Mesendoderm (in vitro differentiated cells): Measurements from ENCODE around the gene KMT2D.

ENCODE experiments used
- DNase-seq: peaks from one replicate; pipeline ENCODE4 v3.0.0; 2013
- H2AK5ac ChIP-seq: 2 replicates; pipeline ENCODE4 v1.6.1; 2013; ENCODE audit warnings: low read length, inconsistent platforms
- H2BK120ac ChIP-seq: 2 replicates; pipeline ENCODE4 v1.6.1; 2013; ENCODE audit warnings: low read depth, mild to moderate bottlenecking, low read length, moderate library complexity, mixed read lengths
- H2BK15ac ChIP-seq: replicated peaks from 2 replicates; pipeline ENCODE4 v1.6.1; 2013; ENCODE audit warnings: low read depth, mild to moderate bottlenecking, moderate library complexity
- H2BK5ac ChIP-seq: 2 replicates; pipeline ENCODE4 v1.6.1; 2013; ENCODE audit warnings: low read length, inconsistent platforms
- H3K18ac ChIP-seq: 2 replicates; pipeline ENCODE4 v1.6.1; 2013; ENCODE audit warnings: mild to moderate bottlenecking, low read length, mixed read lengths
- H3K23ac ChIP-seq: one replicate; pipeline ENCODE4 v1.6.1; 2013; ENCODE audit warnings: low read length
- H3K27ac ChIP-seq: 2 replicates; pipeline ENCODE4 v1.5.1; 2013; ENCODE audit warnings: low read depth, mild to moderate bottlenecking, inconsistent platforms, low read length, moderate library complexity
- H3K27me3 ChIP-seq: 2 replicates; pipeline ENCODE4 v1.6.1; 2013; ENCODE audit warnings: low read length, control low read depth, mild to moderate bottlenecking, inconsistent platforms; ENCODE audit not compliant: insufficient read depth, poor library complexity
- H3K36me3 ChIP-seq: 2 replicates; pipeline ENCODE4 v1.6.1; 2013; ENCODE audit warnings: low read length, inconsistent platforms; ENCODE audit not compliant: control insufficient read depth, insufficient read depth
- H3K4ac ChIP-seq: one replicate; pipeline ENCODE4 v1.6.1; 2013; ENCODE audit warnings: low read depth, mild to moderate bottlenecking, low read length, moderate library complexity
- H3K4me1 ChIP-seq: 2 replicates; pipeline ENCODE4 v1.6.1; 2013; ENCODE audit warnings: low read depth, low read length, inconsistent platforms; ENCODE audit not compliant: control insufficient read depth
- H3K4me2 ChIP-seq: 2 replicates; pipeline ENCODE4 v1.6.1; 2013; ENCODE audit warnings: low read length
- H3K4me3 ChIP-seq: 2 replicates; pipeline ENCODE4 v1.5.1; 2013; ENCODE audit warnings: mild to moderate bottlenecking, low read length
- H3K56ac ChIP-seq: one replicate; pipeline ENCODE4 v1.6.1; 2013; ENCODE audit warnings: low read length
- H3K79me1 ChIP-seq: 2 replicates; pipeline ENCODE4 v1.6.1; 2013; ENCODE audit warnings: low read length, inconsistent platforms
- H3K79me2 ChIP-seq: 2 replicates; pipeline ENCODE4 v1.6.1; 2013; ENCODE audit warnings: mild to moderate bottlenecking, low read length; ENCODE audit not compliant: control insufficient read depth, insufficient read depth
- H3K9ac ChIP-seq: 2 replicates; pipeline ENCODE4 v1.6.1; 2013; ENCODE audit warnings: low read length, inconsistent platforms
- H4K5ac ChIP-seq: one replicate; pipeline ENCODE4 v1.6.1; 2013; ENCODE audit warnings: low read length
- H4K8ac ChIP-seq: one replicate; pipeline ENCODE4 v1.6.1; 2013; ENCODE audit warnings: low read depth, mild to moderate bottlenecking, control low read depth, low read length, moderate library complexity
- WGBS: extraction: QIAGEN DNeasy Blood & Tissue Kit; methylation state at CpG from one replicate; pipeline ENCODE4 v1.1.7; 2013; ENCODE audit warnings: low lambda C conversion rate, missing lambda C conversion rate; ENCODE audit not compliant: insufficient coverage; ENCODE audit errors: extremely low coverage; 5-methylcytosine and 5-hydroxymethylcytosine counted together

Gene KMT2D

DNA sequence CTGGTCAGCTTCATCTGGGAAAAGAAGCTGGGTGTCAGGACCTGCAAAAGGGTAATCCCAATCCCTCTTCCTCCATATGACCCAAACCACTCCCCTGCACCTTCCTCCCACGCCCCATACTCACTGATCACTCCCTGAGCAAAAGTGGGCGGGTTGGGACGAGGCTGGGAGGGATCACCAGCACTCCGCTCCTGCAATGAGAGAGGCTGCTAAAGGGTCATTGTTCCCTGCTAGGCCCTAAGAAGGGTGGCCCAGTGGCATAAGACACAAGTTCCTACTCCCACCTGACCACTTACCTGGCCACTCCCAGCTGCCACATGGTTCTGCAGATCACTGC lies 26.3 kb downstream of the KMT2D start:
- H2BK5ac ChIP-seq = no peak overlapping the region
- peaks cover 2% of the 10 kb centered on the region for H3K79me1 ChIP-seq
- H3K23ac ChIP-seq = no peak overlapping the region
- H2BK120ac ChIP-seq = no peak overlapping the region
- WGBS = no CpG with 5 or more reads among the region's 4 CpGs
- no peak overlapping the region for H3K18ac ChIP-seq
- no peak overlapping the region for H4K5ac ChIP-seq
- H3K9ac ChIP-seq = no peak overlapping the region
- no peaks in the 10 kb centered on the region for H3K79me2 ChIP-seq
- H3K4ac ChIP-seq = no peak overlapping the region
- DNase-seq = no peak
- H4K8ac ChIP-seq = no peak overlapping the region
- no peak overlapping the region for H3K56ac ChIP-seq
- H3K4me1 ChIP-seq = no peaks in the 10 kb centered on the region
- H3K27me3 ChIP-seq = no peaks in the 10 kb centered on the region
- no peak overlapping the region for H2AK5ac ChIP-seq
- H3K4me2 ChIP-seq = no peak overlapping the region
- H2BK15ac ChIP-seq = no peak overlapping the region
- H3K27ac ChIP-seq = no peak overlapping the region
- H3K4me3 ChIP-seq = no peak overlapping the region
- peaks cover 34% of the 10 kb centered on the region for H3K36me3 ChIP-seq

DNA sequence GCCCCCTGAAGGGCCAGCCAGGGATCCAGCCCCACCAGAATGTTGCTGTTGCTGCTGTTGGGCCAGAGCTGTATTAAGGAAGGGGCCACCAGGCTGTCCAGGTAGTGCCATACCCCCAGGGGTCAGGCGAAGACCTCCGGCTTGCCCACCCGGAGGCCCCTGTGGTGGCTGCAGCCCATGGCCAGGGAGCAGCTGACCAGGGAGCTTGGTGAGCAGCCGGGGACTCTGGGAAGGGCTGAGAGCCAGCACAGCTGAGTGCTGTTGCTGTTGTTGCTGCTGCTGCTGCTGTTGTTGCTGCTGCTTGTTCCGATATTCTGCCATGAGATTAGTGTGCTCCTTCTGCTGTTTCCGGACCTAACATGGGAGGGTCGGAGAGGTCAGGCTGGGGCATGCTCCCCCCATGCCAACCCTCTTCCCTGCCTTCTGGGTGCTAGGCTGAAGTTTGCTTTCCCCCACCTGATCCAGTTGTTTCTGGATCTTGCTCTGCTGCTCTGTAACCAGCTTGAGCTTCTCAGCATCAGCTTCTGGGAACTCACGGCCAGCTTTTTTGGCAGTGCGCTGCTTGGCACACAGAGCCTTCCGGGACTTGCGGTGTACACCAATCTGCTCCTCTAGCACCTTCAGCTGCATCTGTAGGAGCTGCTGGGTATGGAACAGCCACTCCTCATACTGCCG lies 26.8 kb downstream of the KMT2D start:
- H2BK120ac ChIP-seq = no peak overlapping the region
- no peaks in the 10 kb centered on the region for H3K79me2 ChIP-seq
- H2AK5ac ChIP-seq = no peak overlapping the region
- no peak overlapping the region for H3K4me3 ChIP-seq
- H3K4ac ChIP-seq = no peak overlapping the region
- H3K27ac ChIP-seq = no peak overlapping the region
- H3K9ac ChIP-seq = no peak overlapping the region
- DNase-seq = no peak
- H3K79me1 ChIP-seq = peaks cover 2% of the 10 kb centered on the region
- no peak overlapping the region for H3K56ac ChIP-seq
- H3K36me3 ChIP-seq = peaks cover 32% of the 10 kb centered on the region
- H3K23ac ChIP-seq = no peak overlapping the region
- no peak overlapping the region for H4K5ac ChIP-seq
- no peaks in the 10 kb centered on the region for H3K4me1 ChIP-seq
- H2BK15ac ChIP-seq = no peak overlapping the region
- H3K4me2 ChIP-seq = no peak overlapping the region
- no peaks in the 10 kb centered on the region for H3K27me3 ChIP-seq
- H4K8ac ChIP-seq = no peak overlapping the region
- no peak overlapping the region for H3K18ac ChIP-seq
- H2BK5ac ChIP-seq = no peak overlapping the region
- WGBS = no CpG with 5 or more reads among the region's 12 CpGs

DNA sequence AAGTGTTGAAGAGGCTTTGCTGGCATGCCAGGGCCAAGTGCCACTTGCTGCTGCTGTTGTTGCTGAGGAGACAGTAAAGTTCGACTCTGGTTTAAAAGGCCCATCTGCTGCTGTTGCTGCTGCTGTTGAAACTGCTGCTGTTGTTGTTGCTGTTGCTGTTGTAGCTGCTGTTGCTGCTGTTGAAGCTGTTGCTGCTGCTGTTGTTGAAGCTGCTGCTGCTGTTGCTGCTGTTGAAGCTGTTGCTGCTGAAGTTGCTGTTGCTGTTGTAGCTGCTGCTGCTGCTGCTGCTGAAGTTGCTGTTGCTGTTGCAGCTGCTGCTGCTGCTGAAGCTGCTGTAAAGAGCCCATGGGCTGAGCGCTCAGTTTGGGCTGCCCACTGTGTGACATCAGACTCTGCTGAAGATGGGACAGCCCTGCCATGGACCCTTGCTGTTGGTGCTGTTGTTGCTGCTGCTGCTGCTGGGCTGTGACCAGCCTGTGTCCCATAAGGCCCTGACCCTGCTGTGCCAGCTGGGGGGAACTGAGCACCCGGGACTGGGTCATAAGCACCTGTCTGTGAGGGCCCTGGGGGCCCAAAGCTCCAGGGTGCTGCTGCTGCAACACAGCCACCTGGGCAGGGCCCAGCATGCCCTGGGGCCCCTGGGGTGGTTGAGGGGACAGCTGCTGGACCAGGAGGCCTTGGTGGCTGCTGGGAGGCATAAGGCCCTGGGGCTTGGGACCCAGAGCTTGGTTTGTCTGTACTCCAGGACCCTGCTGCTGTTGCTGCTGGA lies 27.7 kb downstream of the KMT2D start:
- no peak overlapping the region for H4K5ac ChIP-seq
- H2AK5ac ChIP-seq = no peak overlapping the region
- DNase-seq = no peak
- H3K4ac ChIP-seq = no peak overlapping the region
- no peak overlapping the region for H2BK5ac ChIP-seq
- no peak overlapping the region for H2BK120ac ChIP-seq
- no peak overlapping the region for H3K18ac ChIP-seq
- no peak overlapping the region for H3K4me2 ChIP-seq
- H3K79me1 ChIP-seq = peaks cover 2% of the 10 kb centered on the region
- H3K36me3 ChIP-seq = peaks cover 27% of the 10 kb centered on the region
- no peak overlapping the region for H4K8ac ChIP-seq
- H3K27me3 ChIP-seq = no peaks in the 10 kb centered on the region
- no peak overlapping the region for H3K4me3 ChIP-seq
- no peaks in the 10 kb centered on the region for H3K79me2 ChIP-seq
- H3K9ac ChIP-seq = no peak overlapping the region
- H3K56ac ChIP-seq = no peak overlapping the region
- H3K27ac ChIP-seq = no peak overlapping the region
- WGBS = no CpG with 5 or more reads among the region's 3 CpGs
- H3K4me1 ChIP-seq = no peaks in the 10 kb centered on the region
- no peak overlapping the region for H3K23ac ChIP-seq
- H2BK15ac ChIP-seq = no peak overlapping the region

DNA sequence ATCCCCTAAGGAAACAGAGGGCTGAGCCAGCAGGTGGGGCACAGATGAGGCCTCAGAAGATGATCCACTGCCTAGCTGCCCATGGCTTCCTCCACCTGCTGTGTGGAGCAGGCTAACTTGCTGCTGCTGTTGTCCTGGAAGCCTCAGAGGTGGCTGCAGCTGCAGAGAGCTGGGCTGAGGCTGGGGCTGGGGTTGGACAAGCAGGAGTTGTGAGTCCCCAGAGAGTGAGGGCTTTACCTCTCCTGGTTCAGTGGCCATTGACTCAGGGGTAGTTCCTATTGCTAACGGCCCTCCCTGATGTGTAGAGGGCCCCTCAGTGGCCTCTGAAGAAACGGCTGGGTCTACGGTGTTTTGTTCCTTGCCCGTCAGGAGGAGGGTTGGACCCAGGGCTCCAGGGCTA lies 28.3 kb downstream of the KMT2D start:
- Histone ChIP-seq H4K8ac (no peak overlapping the region), H3K9ac (no peak overlapping the region), H3K18ac (no peak overlapping the region), H2BK5ac (no peak overlapping the region), H3K79me2 (no peaks in the 10 kb centered on the region), H2BK120ac (no peak overlapping the region), H3K79me1 (peaks cover 2% of the 10 kb centered on the region), H3K23ac (no peak overlapping the region), H3K27me3 (no peaks in the 10 kb centered on the region), H3K4ac (no peak overlapping the region), H3K27ac (no peak overlapping the region), H3K4me3 (no peak overlapping the region), H3K56ac (no peak overlapping the region), H4K5ac (no peak overlapping the region), H3K4me2 (no peak overlapping the region), H3K36me3 (peaks cover 24% of the 10 kb centered on the region), H3K4me1 (no peaks in the 10 kb centered on the region), H2AK5ac (no peak overlapping the region), H2BK15ac (no peak overlapping the region)
- DNase-seq = no peak
- WGBS = no CpG with 5 or more reads among the region's 4 CpGs

DNA sequence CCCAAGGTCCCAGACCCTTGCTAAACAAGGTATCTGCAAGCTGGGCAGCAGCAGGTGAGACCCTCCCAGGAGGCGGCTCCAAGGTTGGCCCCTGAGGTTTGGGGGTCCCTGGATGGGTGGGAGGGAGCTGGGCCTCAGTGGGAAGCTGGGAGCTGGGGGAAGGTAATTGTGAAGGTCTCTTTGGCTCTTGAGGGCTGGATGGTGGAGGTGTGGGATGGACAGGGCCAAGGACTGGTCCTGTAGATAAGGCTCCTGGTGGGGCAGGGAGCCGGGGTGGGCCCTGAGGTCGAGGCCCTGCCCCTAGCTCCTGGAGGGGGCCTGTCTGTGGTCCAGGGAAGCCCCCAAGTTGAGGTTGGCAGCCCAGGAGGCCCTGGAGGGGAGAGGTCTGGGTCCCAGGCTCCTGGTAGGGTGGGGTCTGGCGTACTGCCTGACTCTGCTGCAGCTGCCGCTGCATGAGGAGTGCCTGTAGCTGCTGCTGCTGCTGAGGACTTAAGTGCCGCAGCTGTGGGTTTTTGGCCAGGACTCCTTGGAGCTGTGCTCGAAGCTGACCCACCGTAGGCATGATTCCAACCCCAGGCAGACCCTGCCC lies 28.9 kb downstream of the KMT2D start:
- H3K4me2 ChIP-seq = no peak overlapping the region
- no peak overlapping the region for H3K27ac ChIP-seq
- H4K8ac ChIP-seq = no peak overlapping the region
- H4K5ac ChIP-seq = no peak overlapping the region
- no peaks in the 10 kb centered on the region for H3K27me3 ChIP-seq
- no peak overlapping the region for H3K23ac ChIP-seq
- H2BK120ac ChIP-seq = no peak overlapping the region
- H2AK5ac ChIP-seq = no peak overlapping the region
- H3K4ac ChIP-seq = no peak overlapping the region
- peaks cover 21% of the 10 kb centered on the region for H3K36me3 ChIP-seq
- H3K18ac ChIP-seq = no peak overlapping the region
- DNase-seq = no peak
- H2BK15ac ChIP-seq = no peak overlapping the region
- H3K56ac ChIP-seq = no peak overlapping the region
- no peak overlapping the region for H3K4me3 ChIP-seq
- no peak overlapping the region for H3K9ac ChIP-seq
- no peaks in the 10 kb centered on the region for H3K79me2 ChIP-seq
- no peaks in the 10 kb centered on the region for H3K4me1 ChIP-seq
- H2BK5ac ChIP-seq = no peak overlapping the region
- no peaks in the 10 kb centered on the region for H3K79me1 ChIP-seq
- WGBS = no CpG with 5 or more reads among the region's 8 CpGs
